Upper lobe of left lung (tissue), 6 donors: ENCODE data around the gene NLRP11. TPM values are rescaled to one million over a fixed set of nuclear protein-coding genes. Genes with fewer than 3 reads are reported as not detected.
A peak's percentile ranks its signal among the peaks of the same experiment; 100 is the strongest.

Experiments used
- ATAC-seq, 2 donors: fragments of 200-7000 bp; cut with Tn5 transposase; one replicate each; pipeline ENCODE4 v1.9.1; 2022; ENCODE audit warnings: mild to moderate bottlenecking in 2 of 2, moderate library complexity in 2 of 2; ENCODE audit not compliant: low FRiP score in 2 of 2
- DNase-seq, 2 donors: peaks; one replicate each; pipeline ENCODE4 v3.0.0-alpha.2; 2019 to 2020
- H3K27ac ChIP-seq, 4 donors: fragments of 200-600 bp; sonication (generic); one replicate each; pipeline ENCODE4 v1.5.1; 2016 to 2019
- H3K27me3 ChIP-seq, 4 donors: fragments of 200-600 bp; sonication (generic); one replicate each; pipeline ENCODE4 v1.5.1; 2017 to 2019
- H3K36me3 ChIP-seq, 4 donors: fragments of 200-600 bp; sonication (generic); one replicate each; pipeline ENCODE4 v1.5.1; 2016 to 2019
- H3K4me1 ChIP-seq, 4 donors: fragments of 200-600 bp; sonication (generic); one replicate each; pipeline ENCODE4 v1.5.1; 2018 to 2019
- H3K4me3 ChIP-seq, 4 donors: fragments of 200-600 bp; sonication (generic); one replicate each; pipeline ENCODE4 v1.5.1; 2017 to 2019; ENCODE audit warnings: mild to moderate bottlenecking in 2 of 4, moderate library complexity in 1 of 4
- H3K9me3 ChIP-seq, 4 donors: fragments of 200-600 bp; sonication (generic); one replicate each; pipeline ENCODE4 v1.5.1; 2018 to 2019
- EP300 ChIP-seq, 4 donors: sonication (generic); formaldehyde crosslinking; IDR thresholded peaks; one replicate each; pipeline ENCODE4 v1.5.1; 2017; ENCODE audit warnings: antibody characterized with exemption in 4 of 4, control low read depth in 2 of 4
- POLR2A ChIP-seq, 4 donors: fragments of 450-650 bp; IDR thresholded peaks; one replicate each; pipeline ENCODE4 v1.5.1; 2016 to 2017; ENCODE audit warnings: antibody characterized with exemption in 4 of 4, mild to moderate bottlenecking in 2 of 4
- POLR2AphosphoS5 ChIP-seq, 2 donors: sonication (generic); formaldehyde crosslinking; IDR thresholded peaks; one replicate each; pipeline ENCODE4 v1.5.1; 2017; ENCODE audit warnings: antibody characterized with exemption in 2 of 2
- WGBS, 2 donors: methylation state at CpG; one replicate each; pipeline ENCODE4 v1.1.5; 2017 to 2018; 5-methylcytosine and 5-hydroxymethylcytosine counted together
- total RNA-seq, 6 donors: library from RNA; depleted of rRNA in 4 of 6; stranded (reverse); fragments of >200 nt in 4 of 6; gene quantifications; one replicate each; pipeline versions ENCODE4 v1.1.0 to v1.2.1, GENCODE V29; 2016 to 2021
- TF ChIP-seq, protein P1 (sequence below), 6 experiments: fragments of 450-650 bp in 4 of 6; fragments of 200-600 bp in 2 of 6; sonication (generic) in 2 of 6; IDR thresholded peaks; one replicate each; pipeline ENCODE4 v1.5.1; 2016 to 2019; ENCODE audit warnings: antibody characterized with exemption in 6 of 6
- donor health status: DM: no; HTN: no; CAD: no; lungs with moderate emphysema.
- donor health status: DM: no; HTN: yes; CAD: no; lungs with severe emphysema.

NLRP11 gene
- total RNA-seq, 6 donors from 2014 or later, result not detected

DNA sequence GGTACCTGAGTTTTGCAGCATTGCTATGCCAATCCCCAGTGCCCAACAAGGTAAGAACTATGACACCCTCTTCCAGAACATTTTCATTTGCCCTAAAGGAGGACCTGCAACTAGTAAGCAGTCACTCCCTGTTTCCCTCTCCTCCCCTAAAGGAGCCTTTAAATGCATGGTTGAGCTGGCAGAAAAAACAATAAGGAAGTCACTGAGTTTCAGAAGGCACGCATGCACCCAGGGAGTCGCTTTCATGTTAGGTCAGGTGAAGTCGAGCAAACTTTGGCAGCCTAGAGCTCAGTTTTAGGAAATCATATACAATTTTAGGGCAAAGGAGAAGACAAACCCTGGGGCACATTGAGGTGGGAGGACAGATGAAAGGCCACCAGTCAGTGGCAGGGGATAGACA lies 11.8 kb downstream of the NLRP11 start:
- Histone ChIP-seq H3K4me3 (no peak overlapping the region), H3K27ac (no peak overlapping the region), H3K27me3 (no peaks in the 10 kb centered on the region), H3K9me3 (no peaks in the 10 kb centered on the region), H3K4me1 (no peaks in the 10 kb centered on the region), H3K36me3 (no peaks in the 10 kb centered on the region)
- no peak for TF ChIP-seq POLR2A (IDR thresholded peaks at IDR 0.05)
- TF ChIP-seq, protein P1, sequence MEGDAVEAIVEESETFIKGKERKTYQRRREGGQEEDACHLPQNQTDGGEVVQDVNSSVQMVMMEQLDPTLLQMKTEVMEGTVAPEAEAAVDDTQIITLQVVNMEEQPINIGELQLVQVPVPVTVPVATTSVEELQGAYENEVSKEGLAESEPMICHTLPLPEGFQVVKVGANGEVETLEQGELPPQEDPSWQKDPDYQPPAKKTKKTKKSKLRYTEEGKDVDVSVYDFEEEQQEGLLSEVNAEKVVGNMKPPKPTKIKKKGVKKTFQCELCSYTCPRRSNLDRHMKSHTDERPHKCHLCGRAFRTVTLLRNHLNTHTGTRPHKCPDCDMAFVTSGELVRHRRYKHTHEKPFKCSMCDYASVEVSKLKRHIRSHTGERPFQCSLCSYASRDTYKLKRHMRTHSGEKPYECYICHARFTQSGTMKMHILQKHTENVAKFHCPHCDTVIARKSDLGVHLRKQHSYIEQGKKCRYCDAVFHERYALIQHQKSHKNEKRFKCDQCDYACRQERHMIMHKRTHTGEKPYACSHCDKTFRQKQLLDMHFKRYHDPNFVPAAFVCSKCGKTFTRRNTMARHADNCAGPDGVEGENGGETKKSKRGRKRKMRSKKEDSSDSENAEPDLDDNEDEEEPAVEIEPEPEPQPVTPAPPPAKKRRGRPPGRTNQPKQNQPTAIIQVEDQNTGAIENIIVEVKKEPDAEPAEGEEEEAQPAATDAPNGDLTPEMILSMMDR (IDR thresholded peaks at IDR 0.05), result no peak
- TF ChIP-seq EP300 (IDR thresholded peaks at IDR 0.05), result no peak
- TF ChIP-seq POLR2AphosphoS5 (IDR thresholded peaks at IDR 0.05), result no peak
- ATAC-seq, result no peak
- no peak for DNase-seq
- WGBS, 2 donors, result 81 to 84% methylated on average over 3 of the region's 3 CpGs

DNA sequence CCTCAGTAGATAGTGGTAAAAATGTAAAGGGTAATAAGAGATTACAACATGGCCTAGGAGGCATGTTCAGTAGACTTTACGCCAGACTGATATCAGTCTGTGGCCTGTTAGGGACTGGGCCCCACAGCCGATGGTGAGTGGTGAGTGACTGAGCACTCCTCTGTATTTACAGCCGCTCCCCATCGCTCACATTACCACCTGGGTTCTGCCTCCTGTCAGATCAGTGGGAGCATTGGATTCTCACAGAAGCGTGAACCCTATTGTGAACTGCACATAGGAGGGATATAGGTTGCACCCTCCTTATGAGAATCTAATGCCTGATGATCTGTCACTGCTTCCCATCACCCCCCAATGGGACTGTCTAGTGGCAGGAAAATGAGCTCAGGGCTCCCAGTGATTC lies 17.9 kb downstream of the NLRP11 start:
- no peaks in the 10 kb centered on the region for H3K36me3 ChIP-seq
- no peak overlapping the region for H3K27ac ChIP-seq
- no peaks in the 10 kb centered on the region for H3K4me1 ChIP-seq
- TF ChIP-seq, protein P1 (IDR thresholded peaks at IDR 0.05), result no peak
- no peak for TF ChIP-seq EP300 (IDR thresholded peaks at IDR 0.05)
- TF ChIP-seq POLR2AphosphoS5 (IDR thresholded peaks at IDR 0.05), result no peak
- TF ChIP-seq POLR2A (IDR thresholded peaks at IDR 0.05), result no peak
- no peak for DNase-seq
- ATAC-seq, result no peak
- whole genome bisulfite sequencing, 2 donors, result 91 to 92% methylated on average over 5 of the region's 5 CpGs
- no peaks in the 10 kb centered on the region for H3K9me3 ChIP-seq
- H3K4me3 ChIP-seq, result no peak overlapping the region
- H3K27me3 ChIP-seq, result no peaks in the 10 kb centered on the region

DNA sequence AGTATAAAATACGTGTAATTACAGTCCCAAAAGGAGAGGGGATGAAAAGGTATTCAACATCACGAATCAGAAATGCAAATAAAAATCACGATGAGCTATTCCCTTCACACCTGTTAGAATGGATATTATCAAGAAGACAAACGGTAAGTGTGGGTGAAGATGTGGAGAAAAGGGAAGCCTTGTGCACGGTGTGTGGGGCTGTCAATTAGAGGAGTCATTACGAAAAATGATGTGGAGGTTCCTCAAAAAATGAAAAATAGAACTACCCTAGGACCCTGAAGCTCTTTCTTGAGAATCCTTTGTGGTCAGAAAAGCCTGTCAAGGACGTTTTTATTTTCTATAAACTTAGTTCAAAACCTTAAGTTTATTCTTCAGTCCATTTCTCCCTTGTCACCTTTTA lies 19.4 kb downstream of the NLRP11 start:
- no peak overlapping the region for H3K4me3 ChIP-seq
- no peaks in the 10 kb centered on the region for H3K4me1 ChIP-seq
- H3K27me3 ChIP-seq, result no peaks in the 10 kb centered on the region
- 49 to 54% methylated on average over 7 of the region's 7 CpGs for WGBS, 2 donors
- TF ChIP-seq EP300 (IDR thresholded peaks at IDR 0.05) (no peak), POLR2A (IDR thresholded peaks at IDR 0.05) (no peak), POLR2AphosphoS5 (IDR thresholded peaks at IDR 0.05) (no peak)
- TF ChIP-seq, protein P1 (IDR thresholded peaks at IDR 0.05), result no peak
- no peaks in the 10 kb centered on the region for H3K36me3 ChIP-seq
- H3K27ac ChIP-seq, result no peak overlapping the region
- H3K9me3 ChIP-seq, result no peaks in the 10 kb centered on the region
- ATAC-seq, result no peak
- no peak for DNase-seq

DNA sequence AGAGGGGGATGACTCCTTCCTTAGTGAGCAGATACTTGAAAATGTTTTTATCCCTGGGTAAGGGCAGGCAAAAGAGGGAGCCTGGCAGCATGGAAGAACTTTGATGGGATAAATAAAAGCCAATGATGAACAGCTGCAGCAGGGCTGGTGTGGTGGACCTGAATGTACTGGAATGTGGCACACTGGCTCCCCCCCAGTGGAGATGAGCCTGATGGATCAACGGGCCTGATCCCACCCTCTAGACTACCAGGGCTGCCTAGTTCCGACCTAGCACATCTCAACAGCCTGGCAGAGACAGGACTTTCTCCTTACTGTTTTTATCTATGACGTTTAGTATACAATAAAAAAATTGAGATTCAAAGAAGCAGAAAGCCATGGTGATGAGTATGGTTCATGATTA lies 20.5 kb downstream of the NLRP11 start:
- no peaks in the 10 kb centered on the region for H3K27me3 ChIP-seq
- 56 to 70% methylated on average over 3 of the region's 3 CpGs for WGBS, 2 donors
- no peaks in the 10 kb centered on the region for H3K36me3 ChIP-seq
- no peaks in the 10 kb centered on the region for H3K4me1 ChIP-seq
- TF ChIP-seq POLR2A (IDR thresholded peaks at IDR 0.05) (no peak), POLR2AphosphoS5 (IDR thresholded peaks at IDR 0.05) (no peak)
- no peak overlapping the region for H3K4me3 ChIP-seq
- no peaks in the 10 kb centered on the region for H3K9me3 ChIP-seq
- DNase-seq, result no peak
- no peak overlapping the region for H3K27ac ChIP-seq
- no peak for ATAC-seq

DNA sequence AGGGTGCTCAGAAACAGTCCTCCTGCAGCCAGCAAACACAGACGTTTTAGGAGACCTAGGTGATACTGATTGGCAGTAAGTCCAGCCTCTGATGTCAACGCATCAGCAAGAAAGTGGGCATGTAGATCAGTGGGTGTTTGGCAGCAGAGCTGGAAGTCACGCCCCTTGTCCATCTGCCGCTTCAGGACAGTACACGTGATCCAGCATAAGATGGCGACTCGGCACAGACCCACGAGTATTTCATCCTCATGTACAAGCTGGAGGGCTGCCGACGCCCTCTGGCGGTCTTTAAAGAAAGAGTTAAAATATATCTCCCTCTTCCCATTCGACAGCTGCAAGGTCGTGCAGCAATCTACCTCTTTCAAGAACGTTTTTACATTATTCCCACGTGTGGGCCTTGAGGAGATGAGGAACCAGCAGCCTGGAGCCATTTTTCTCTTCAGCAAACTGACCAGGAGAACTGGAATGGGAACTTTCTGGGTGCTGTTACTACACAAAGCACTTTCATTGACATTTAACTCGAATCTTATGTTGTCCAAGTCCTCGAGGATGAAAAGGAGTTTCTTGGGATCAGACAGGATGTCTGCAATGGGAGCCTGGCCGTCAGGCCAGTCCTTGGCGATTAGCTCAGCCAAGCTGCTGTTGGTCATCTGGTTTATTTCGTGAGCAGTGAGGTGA lies 22.3 kb downstream of the NLRP11 start:
- Histone ChIP-seq H3K4me3 (no peak overlapping the region), H3K27ac (no peak overlapping the region), H3K27me3 (no peaks in the 10 kb centered on the region), H3K4me1 (no peaks in the 10 kb centered on the region), H3K36me3 (no peaks in the 10 kb centered on the region), H3K9me3 (no peaks in the 10 kb centered on the region)
- no peak for TF ChIP-seq POLR2A (IDR thresholded peaks at IDR 0.05)
- TF ChIP-seq, protein P1 (IDR thresholded peaks at IDR 0.05), result peak in 2 of 6 experiments; percentile 15 to 27
- 30 to 46% methylated on average over 10 to 20 of the region's 20 CpGs for WGBS, 2 donors
- ATAC-seq (peak in 1 of 2 donors; percentile 28), DNase-seq (peak in 1 of 2 donors; percentile 36)
